Measurements from ENCODE around the gene INSRR.

Gene INSRR

GRCh38 chr1:156847591-156848460 is 11.1 kb downstream of the INSRR start:
- DNase-seq: no peak

GRCh38 chr1:156846643-156847042 is 12.3 kb downstream of the INSRR start:
- DNase-seq: no peak

- no peak for DNase-seq
These were observed 12.9 kb downstream of the INSRR start for GRCh38 chr1:156845953-156846545.

GRCh38 chr1:156845055-156845952 is 13.6 kb downstream of the INSRR start:
- DNase-seq: peak; percentile 37

- DNase-seq: no peak
These were observed 14.3 kb downstream of the INSRR start for GRCh38 chr1:156844638-156845037.

- DNase-seq: no peak
These were observed 14.8 kb downstream of the INSRR start for GRCh38 chr1:156844102-156844501.

GRCh38 chr1:156842618-156843300 is 16.2 kb downstream of the INSRR start:
- DNase-seq: no peak

- no peak for DNase-seq
These were observed 17.5 kb downstream of the INSRR start for GRCh38 chr1:156841295-156841855.

GRCh38 chr1:156840898-156841279 is 18.0 kb downstream of the INSRR start:
- DNase-seq: no peak

- DNase-seq: no peak
These were observed 18.6 kb downstream of the INSRR start for GRCh38 chr1:156840186-156840897.

GRCh38 chr1:156839426-156840109 is 19.3 kb downstream of the INSRR start:
- no peak for DNase-seq

- peak; percentile 23 for DNase-seq
These were observed 19.9 kb downstream of the INSRR start for GRCh38 chr1:156838972-156839371.

GRCh38 chr1:156836892-156837291 is 22.0 kb downstream of the INSRR start:
- no peak for DNase-seq

GRCh38 chr1:156836041-156836654 is 22.8 kb downstream of the INSRR start:
- DNase-seq: peak; percentile 38

GRCh38 chr1:156834322-156834721 is 24.6 kb downstream of the INSRR start:
- DNase-seq: no peak

- no peak for DNase-seq
These were observed 25.3 kb downstream of the INSRR start for GRCh38 chr1:156833603-156834002.

- no peak for DNase-seq
These were observed 26.5 kb downstream of the INSRR start for GRCh38 chr1:156832434-156832833.

GRCh38 chr1:156828400-156829124 is 30.4 kb downstream of the INSRR start:
- no peak for DNase-seq

- DNase-seq: no peak
These were observed 32.3 kb downstream of the INSRR start for GRCh38 chr1:156826630-156827029.

GRCh38 chr1:156823210-156823790 is 35.6 kb downstream of the INSRR start:
- DNase-seq: no peak
